IPS DF 19.7 (cell line): Measurements from ENCODE around the gene ARHGEF3.

ENCODE experiments used
- DNase-seq: peaks from one replicate; pipeline ENCODE4 v3.0.0-alpha.2; 2013; ENCODE audit warnings: low read depth, low spot score

Gene ARHGEF3

GRCh38 chr3:56801662-56802377 is at the start of gene ARHGEF3:
Gene ARHGEF3 (minus strand): TSS chr3:56801949. CDS start chr3:56801798, 151 bp downstream.
- DNase-seq: peak; percentile 57

- no peak for DNase-seq
Observed at GRCh38 chr3:56849698-56850097, 47.9 kb upstream of the ARHGEF3 start.

- DNase-seq: no peak
Observed at GRCh38 chr3:56845505-56845904, 43.8 kb upstream of the ARHGEF3 start.

- DNase-seq: no peak
Observed at GRCh38 chr3:56844536-56844935, 42.8 kb upstream of the ARHGEF3 start.

GRCh38 chr3:56839784-56840715 is 38.3 kb upstream of the ARHGEF3 start:
- no peak for DNase-seq

GRCh38 chr3:56838448-56838847 is 36.7 kb upstream of the ARHGEF3 start:
- no peak for DNase-seq

GRCh38 chr3:56837196-56837955 is 35.6 kb upstream of the ARHGEF3 start:
- no peak for DNase-seq

- no peak for DNase-seq
Observed at GRCh38 chr3:56836276-56837163, 34.8 kb upstream of the ARHGEF3 start.

GRCh38 chr3:56835650-56836227 is 34.0 kb upstream of the ARHGEF3 start:
- DNase-seq: no peak

GRCh38 chr3:56833536-56833935 is 31.8 kb upstream of the ARHGEF3 start:
- DNase-seq: no peak

- DNase-seq: no peak
Observed at GRCh38 chr3:56833022-56833421, 31.3 kb upstream of the ARHGEF3 start.

- DNase-seq: no peak
Observed at GRCh38 chr3:56831572-56831971, 29.8 kb upstream of the ARHGEF3 start.

- DNase-seq: no peak
Observed at GRCh38 chr3:56830884-56831283, 29.1 kb upstream of the ARHGEF3 start.

- no peak for DNase-seq
Observed at GRCh38 chr3:56829533-56829932, 27.8 kb upstream of the ARHGEF3 start.

GRCh38 chr3:56826831-56827722 is 25.3 kb upstream of the ARHGEF3 start:
- DNase-seq: no peak

GRCh38 chr3:56825567-56826438 is 24.1 kb upstream of the ARHGEF3 start:
- no peak for DNase-seq

- no peak for DNase-seq
Observed at GRCh38 chr3:56823984-56824703, 22.4 kb upstream of the ARHGEF3 start.

GRCh38 chr3:56823421-56823926 is 21.7 kb upstream of the ARHGEF3 start:
- DNase-seq: no peak
